GM21367 (cell line): ENCODE measurements around the gene BCAM.

Source experiments
- ATAC-seq: cut with Tn5 transposase; IDR thresholded peaks from one replicate; pipeline ENCODE4 v1.9.1; 2021; ENCODE audit not compliant: unreplicated experiment

Gene BCAM

DNA sequence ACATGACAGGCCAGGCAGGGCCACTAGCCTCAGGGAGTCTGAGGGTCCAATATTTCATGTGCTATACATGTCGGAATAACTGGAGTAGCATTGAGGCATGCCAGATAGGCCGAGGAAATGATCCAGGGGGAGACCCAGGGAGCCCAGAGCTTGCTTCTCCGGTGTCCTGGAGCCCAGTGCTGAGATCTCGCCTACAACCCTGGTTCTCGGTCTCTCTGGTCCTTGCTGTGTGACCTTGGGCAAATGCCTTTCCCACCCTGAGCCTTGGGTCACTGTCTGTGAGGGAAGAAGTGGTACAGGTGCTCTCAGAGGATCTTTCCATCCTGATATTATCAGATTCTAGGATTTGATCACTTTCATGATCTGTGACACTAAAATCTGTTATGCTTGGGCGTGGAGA lies 19.9 kb upstream of the BCAM start:
- no peak for ATAC-seq

DNA sequence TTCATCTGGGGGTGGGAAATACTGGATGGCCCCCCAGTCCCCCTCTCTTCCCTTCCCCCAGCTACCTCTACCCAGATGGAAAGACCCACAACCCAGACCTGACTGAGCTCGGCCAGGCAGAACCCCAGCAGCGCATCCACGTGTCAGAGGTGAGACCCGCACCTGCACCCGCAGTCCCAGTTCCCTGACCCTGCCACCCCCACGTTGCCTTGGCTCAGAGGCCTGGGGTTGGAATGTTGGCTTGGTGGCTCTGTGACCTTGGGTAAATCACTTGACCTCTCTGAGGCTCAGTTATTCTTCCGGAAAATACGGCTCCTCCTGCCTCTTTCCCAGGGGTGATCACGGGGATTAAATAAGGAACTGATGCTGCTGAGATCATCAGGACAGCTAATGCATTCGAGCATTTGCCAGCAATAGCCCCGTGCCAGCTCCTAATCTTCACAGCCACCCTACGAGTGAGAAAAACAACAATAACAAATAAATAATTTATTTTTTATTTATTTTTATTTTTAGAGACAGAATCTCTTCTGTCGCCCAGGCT lies 18.9 kb upstream of the BCAM start:
- ATAC-seq, result no peak

DNA sequence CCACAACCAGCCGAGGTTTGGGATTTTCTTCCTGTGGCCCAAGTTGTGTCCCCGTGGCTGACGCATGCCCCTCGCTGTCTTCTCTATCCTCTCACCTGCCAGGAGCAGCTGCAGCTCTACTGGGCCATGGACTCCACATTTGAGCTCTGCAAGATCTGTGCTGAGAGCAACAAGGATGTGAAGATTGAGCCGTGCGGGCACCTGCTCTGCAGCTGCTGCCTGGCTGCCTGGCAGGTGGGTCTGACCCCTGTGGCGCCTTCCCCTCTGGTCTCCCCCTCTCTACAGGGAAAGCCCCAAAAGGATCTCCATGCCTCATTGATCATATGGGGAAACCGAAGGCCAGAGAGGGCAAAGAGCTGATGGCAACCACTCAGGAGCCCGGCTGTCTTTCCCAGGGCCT lies 16.6 kb upstream of the BCAM start:
- ATAC-seq, result no peak

DNA sequence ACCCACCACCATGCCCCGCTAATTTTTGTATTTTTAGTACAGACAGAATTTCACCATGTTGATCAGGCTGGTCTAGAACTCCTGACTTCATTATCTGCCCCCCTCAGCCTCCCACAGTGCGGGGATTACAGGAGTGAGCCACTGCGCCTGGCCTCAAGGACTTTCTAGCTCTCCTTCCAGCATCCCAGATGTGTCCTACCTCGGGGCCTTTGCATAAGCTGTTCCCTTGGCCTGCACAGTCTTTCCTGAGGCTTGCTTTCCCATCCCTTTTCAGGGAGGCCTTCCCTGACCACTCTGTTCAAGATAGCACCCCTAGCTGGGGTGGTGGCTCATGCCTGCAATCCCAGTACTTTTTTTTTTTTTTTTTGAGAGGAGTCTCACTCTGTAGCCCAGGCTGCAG lies 14.3 kb upstream of the BCAM start:
- no peak for ATAC-seq

DNA sequence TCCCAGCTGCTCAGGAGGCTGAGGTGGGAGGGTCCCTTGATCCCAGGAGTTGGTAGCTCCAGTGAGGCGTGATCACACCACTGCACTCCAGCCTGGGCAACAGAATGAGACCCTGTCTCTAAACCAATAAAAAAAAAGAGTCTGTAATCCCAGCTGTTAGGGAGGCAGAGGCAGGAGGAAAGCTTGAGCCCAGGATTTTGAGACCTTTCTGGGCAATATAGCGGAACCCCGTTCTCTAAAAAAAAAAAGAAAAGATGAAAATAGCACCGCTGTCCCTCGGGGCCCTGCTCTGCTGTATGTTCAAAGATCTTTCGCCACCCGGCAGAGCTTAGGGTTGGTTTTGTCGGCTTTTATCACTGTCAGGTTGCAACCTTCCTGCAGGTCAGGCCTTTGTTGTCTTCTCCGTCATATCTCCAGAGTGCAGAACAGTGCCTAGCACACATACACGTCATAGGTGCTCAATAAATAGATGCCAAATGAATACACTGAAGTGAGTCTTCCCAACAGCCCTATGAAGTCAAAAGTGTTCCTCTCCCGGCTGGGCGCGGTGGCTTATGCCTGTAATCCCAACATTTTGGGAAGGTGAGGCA lies 13.4 kb upstream of the BCAM start:
- ATAC-seq, result no peak

DNA sequence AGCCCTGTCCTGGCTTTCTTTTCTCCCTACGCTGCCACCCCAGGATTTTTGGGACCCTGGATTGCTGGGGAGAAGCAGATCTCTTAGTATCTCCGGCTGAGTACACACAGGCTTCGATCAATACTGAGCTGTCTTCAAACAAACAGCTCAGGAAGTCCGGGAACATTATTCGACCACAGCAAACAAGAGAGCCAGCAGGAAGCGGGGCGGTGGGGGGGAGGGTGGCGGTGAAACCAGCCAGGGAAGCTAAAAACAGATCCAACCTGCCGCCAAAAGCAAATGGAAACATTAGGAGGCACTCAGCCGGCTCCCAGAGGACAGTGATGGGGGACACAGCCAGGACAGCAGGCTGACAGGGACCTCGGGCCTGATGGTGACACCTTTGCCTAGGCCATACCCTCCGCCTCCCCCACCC lies 12.2 kb upstream of the BCAM start:
- ATAC-seq, result no peak

DNA sequence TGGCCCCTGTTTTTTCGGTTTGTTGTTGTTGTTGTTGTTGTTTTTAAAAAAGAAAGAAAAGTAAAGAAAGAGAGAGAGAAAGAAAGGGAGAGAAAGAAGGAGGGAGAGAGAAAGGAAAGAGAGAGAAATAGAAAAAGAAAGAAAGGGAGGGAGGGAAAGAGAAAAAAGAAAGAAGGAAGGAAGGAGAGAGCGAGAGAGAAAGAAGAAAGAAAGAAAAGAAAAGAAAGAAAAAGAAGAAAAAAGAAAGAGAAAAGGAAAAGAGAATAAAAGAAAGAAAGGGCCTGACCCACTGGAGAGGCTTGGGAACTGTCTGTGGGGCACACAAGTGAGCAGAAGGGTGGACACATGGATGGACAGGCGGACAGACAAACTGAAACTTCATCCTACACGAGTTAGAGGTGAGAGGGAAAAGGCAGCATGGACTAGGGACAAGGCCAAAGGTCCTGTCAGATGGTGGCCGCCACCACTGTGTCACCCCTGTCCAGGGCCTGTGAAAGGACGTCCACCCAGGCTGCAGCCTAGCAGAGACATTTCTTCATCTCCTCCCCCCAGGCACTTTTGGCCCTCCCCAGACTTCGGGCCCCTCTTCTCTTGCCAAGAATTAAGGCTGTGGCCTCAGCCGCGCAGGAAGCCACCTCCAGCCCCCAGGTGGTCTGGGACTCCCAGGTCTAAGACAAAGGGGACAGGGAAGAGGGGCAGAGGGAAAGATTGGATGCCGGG lies 9.1 kb upstream of the BCAM start:
- ATAC-seq, result no peak

DNA sequence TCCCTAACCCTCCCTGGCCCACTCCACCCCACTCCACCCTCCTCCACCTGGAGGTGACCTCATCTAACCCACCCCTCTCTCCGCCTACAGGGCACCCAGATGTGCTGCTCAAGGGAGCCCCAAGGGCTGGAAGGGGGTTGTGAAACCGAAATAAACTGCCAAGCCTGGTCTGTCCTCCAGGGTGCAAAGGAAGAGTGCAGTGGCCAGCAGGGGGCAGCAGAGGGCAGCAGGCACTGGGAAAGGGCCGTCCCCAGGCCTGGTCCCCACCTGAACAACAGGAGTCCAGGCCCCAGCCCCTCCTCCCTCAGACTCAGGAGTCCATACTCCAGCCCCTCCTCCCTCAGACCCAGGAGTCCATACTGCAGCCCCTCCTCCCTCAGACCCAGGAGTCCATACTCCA lies 8.4 kb upstream of the BCAM start:
- ATAC-seq, result peak; percentile 55

DNA sequence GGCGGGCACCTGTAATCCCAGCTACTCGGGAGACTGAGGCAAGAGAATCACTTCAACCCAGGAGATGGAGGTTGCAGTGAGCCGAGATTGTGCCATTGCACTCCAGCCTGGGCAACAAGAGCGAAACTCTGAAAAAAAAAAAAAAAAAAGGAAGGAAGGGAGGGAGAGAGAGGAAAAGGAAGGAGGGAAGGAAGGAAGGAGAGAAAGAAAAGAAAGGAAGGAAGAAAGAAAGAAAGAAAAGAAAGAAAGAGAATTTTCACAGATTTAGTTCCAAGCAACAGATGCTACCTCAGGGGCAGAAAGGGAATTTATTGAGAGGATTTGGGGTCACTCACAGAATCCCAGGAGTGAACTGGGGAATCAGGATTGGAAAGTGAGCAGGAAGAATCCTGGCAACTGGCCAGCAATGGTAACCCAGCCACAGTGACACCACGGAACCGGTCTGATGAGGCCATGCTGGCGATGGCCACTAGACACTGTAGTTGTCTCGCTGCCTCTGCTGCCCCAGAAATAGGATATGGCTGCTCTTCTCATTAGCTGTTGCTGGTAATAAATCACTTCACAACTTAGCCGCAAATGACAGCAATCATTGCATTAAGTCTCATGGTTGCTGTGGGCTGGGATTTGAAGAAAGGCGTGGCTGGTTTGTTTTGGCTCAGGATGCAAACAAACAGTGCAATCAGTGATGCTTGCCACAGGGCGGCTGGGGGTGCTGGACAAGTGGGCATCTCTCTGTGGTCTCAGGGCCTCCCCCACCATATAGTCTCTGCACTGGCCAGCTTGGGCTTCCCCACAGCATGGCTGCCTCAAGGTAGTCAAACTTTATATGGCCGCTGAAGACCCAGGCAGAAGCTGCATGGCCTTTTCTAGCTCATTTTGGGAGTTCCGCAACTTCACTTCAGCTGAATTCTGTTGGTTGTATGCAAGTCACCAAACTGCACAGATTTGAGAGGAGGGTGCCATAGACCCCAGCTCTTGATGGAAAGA lies 5.2 kb upstream of the BCAM start:
- no peak for ATAC-seq

DNA sequence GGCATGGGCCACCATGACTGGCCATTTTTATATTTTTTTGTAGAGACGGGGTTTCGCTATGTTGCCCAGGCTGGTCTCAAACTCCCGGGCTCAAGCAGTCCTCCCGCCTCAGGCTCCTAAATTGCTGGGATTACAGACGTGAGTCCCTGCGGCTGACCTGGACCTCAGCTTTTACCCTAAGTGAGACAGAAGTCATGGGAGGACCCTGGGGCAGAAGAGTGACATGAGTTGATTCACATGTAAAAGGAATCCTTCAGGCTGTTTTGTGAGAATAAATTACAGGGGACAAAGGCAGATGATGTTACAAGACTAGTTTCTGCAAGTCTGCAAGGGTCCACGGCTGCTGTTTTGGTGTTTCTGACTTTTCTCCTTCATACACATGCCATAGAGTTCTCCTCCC lies 2.6 kb upstream of the BCAM start:
- ATAC-seq, result no peak

DNA sequence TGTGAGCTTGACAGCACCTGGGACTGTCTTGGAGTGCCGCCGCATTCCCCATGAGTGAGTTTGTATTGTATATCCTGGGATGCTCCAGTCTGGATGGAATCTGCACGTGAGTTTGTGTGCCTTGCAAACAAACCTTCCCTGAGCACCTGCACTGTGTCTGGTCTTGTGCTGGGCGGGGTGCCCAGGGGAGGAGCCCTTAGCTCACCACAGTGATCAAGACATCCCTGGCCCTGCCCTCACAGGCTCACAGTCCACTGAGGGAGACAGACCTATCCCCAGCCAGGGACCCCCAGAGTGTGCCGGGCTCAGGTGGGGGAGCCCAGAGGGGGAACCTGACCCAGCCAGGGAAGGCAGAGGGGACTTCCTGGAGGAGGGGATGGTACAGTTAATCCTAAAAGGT lies 1.7 kb upstream of the BCAM start:
- ATAC-seq, result no peak

DNA sequence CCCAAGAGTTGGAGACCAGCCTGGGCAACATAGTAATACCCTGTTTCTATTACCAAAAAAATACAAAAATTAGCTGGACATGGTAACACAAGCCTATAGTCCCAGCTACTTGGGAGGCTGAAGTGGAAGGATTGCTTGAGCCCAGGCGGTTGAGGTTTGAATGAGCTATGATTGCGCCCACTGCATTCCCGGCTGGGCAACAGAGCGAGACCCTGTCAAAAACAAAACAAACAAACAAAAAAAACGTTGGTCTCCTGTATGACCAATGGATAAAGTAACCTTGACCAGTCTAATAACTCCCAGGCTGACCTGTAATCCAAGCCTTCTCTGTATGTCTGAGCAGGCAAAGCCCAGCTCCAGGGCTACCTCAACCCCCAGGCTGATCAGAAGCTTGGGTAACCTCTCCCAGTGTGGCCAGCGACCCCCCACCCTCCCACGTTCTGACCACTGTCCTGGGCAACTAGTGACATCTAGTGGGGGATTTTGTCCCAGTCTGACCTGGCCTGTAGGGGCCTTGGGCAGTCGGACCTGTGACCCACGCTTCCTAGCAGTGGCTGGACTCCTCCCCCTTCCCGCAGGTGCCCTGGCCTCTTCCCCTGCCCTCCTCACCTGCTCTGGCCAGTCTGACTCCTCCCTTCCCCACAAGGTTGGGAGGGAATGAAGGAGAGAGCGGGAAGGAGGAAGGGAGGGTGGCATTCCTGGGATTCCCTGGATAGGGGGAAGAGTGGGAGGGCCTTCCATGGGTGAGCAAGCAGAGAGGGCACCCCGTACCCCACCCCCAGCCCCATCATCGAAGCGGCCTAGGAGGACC lies 1.0 kb upstream of the BCAM start:
- ATAC-seq, result no peak

DNA sequence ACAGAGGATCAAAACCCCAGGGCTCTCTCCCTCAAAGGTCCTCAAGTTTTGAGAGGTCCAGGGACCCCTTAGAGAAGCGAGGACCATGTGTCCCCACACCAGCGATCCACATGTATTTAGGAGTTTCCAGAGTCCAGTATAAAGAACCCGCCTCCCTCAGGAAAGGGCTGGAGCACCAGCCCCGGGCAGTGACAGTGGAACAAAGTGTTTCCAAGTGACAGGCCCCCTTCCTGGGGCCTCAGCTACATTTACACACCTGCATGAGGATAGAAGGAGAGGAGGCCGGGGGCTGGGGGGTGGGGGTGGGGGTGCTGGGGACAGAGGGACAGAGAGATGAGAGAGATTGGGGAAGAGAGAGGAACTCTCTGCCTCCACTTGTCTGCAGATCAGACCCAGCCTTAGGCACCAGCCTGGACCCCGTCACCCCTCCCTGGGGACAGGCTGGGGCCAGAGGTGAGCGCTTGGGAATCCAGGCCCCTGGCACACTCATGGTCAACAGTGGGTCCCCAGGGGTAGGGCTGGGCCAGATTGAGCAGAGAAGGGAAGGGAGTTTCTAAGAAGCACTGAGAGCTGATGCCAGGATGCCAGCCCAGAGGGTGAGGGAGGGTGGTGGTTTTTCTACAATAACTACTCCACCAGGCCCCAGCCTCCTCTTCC lies 802 bp downstream of the BCAM start:
- no peak for ATAC-seq

DNA sequence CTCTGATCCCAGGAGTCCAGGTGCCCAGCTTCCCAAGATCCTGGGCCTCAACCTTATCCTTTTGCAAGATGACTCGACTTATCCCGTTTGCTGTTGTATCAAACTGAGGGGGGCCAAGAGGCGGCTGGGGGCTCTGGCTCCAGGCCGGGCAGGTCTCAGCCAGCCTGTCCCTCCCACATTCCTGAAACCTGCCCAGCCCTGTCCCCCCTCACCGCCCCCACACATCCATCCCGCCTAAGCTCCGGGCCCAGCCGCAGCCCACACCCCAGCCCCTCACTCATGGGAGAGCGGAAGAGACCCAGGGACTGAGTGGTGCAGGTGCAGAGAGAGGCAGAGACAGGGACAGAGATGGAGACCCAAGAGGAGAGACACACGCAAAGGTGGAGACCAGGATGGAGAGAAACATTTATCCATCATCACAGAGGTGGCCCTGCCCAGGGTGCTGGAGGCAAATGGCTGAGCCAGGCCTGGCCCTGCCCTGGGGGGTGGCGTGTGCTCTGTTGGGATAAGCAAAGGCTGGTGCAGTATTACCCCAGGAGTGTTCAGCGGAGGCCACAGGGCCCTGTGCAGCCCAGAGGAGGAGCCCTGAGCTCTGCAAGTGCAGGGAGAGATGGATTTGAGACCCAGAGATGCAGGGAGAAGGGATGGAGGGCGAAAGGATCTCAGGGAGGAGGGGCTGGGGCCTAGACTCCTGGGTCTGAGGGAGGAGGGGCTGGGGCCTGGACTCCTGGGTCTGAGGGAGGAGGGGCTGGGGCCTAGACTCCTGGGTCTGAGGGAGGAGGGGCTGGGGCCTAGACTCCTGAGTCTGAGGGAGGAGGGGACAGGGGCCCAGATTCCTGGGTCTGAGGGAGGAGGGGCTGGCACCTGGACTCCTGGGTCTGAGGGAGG lies 1.6 kb downstream of the BCAM start:
- ATAC-seq, result no peak

DNA sequence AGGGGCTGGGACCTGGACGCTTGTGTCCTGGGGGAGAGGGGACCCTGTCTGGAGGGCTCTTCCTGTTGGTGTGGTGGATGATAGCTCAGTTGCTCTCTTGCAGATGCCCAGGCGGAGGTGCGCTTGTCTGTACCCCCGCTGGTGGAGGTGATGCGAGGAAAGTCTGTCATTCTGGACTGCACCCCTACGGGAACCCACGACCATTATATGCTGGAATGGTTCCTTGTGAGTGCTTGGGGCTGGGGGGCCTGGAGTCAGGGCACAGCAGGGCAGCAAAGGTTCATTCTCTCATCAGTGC lies 2.2 kb downstream of the BCAM start:
- no peak for ATAC-seq

DNA sequence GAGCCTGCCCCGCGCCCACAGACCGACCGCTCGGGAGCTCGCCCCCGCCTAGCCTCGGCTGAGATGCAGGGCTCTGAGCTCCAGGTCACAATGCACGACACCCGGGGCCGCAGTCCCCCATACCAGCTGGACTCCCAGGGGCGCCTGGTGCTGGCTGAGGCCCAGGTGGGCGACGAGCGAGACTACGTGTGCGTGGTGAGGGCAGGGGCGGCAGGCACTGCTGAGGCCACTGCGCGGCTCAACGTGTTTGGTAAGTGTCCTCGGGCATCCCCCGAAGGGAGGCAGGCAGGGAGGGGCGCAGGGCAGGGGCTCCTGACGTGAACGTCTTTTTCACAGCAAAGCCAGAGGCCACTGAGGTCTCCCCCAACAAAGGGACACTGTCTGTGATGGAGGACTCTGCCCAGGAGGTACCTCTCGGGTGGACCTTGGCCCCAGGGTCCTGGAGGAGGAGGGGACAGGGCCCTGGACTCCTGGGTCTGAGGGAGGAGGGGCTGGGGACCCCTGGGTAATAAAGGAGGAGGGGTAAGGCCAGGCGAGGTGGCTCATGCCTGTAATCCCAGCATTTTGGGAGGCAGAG lies 3.3 kb downstream of the BCAM start:
- ATAC-seq, result no peak

DNA sequence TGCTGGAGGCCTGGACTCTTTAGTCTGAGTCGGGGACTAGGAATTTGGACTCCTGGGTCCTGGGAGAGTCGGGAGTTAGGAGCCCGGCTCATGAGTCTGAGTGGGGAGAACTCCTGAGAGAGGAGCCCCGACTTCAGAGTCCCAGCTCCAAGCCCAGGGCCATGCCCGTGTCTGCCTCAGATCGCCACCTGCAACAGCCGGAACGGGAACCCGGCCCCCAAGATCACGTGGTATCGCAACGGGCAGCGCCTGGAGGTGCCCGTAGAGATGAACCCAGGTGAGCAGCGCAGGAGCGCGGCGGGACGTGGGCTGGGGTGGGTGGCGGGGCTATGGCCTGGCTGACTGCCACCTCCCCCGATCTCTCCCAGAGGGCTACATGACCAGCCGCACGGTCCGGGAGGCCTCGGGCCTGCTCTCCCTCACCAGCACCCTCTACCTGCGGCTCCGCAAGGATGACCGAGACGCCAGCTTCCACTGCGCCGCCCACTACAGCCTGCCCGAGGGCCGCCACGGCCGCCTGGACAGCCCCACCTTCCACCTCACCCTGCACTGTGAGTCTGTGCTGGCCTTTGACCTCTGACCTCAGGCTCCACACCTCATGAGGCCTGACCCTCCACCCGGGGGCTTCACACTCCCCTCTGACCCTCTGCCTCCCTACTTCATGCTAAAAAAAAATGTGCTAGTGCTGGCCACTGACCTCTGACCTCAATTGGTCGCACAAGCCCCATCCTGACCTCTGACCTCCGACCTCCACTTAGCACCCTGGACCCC lies 4.4 kb downstream of the BCAM start:
- no peak for ATAC-seq

DNA sequence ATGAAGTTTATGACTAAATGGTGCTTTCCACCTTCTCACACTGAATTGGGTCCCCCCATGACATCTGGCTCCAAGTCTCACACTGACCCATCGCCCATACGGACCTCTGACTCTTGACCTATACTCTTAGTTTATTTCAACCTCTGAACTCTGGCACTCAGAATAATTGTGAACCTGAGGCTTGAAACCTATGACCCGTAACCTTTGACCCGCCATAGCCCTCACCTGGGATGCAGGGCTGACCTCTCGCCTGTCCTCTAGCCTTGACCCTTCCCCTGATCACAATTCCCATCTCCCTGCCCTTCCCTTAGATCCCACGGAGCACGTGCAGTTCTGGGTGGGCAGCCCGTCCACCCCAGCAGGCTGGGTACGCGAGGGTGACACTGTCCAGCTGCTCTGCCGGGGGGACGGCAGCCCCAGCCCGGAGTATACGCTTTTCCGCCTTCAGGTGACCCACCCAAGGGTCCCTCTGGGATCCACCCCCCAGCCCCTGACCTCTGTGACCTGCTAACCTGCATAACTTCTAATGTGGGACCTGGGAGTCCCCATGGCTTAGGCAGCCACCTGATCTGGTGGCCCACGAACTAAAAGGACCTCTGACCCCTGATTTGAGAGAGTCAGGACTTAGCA lies 5.1 kb downstream of the BCAM start:
- no peak for ATAC-seq
